K562 (cell line): ENCODE measurements around the gene IL27RA. TPM values are rescaled to one million over a fixed set of nuclear protein-coding genes. Genes with fewer than 3 reads are reported as not detected.
A peak's percentile ranks its signal among the peaks of the same experiment; 100 is the strongest.

Source experiments
- ATAC-seq: fragments of 200-7000 bp; cut with Tn5 transposase; 3 replicates; pipeline ENCODE4 v1.9.1; 2020; ENCODE audit warnings: moderate library complexity
- BruUV-seq: library from RNA; stranded (reverse); fragments of 400-500 nt; replicated peaks from 2 replicates; lab custom pipeline; 2021; lab: Mats Ljungman, UMichigan
- CTCF ChIA-PET: fragments of 300-600 bp; formaldehyde crosslinking; extraction: SDS; loops from one replicate; lab custom pipeline; 2021; ENCODE audit warnings: low intra/inter-chr PET ratio; lab: Yijun Ruan, JAX
- POLR2A ChIA-PET: fragments of 300-600, 350-650 bp; sonication (Branson Sonifier 250); formaldehyde crosslinking; extraction: SDS; loops from one replicate; lab custom pipeline; 2021; ENCODE audit warnings: antibody characterized with exemption, inconsistent platforms; lab: Yijun Ruan, JAX
- DNase-seq, 4 experiments: peaks; one replicate each; pipeline versions ENCODE4 v3.0.0 to v3.0.0-alpha.2; 2011 to 2018; ENCODE audit warnings: low spot score in 3 of 4, mixed read lengths in 3 of 4; ENCODE audit errors: extremely low read depth in 1 of 4
- FAIRE-seq: peaks from 2 replicates; lab custom pipeline; 2011; peaks lifted over from hg19 to GRCh38; lab: Jason Lieb, UNC
- H2AFZ ChIP-seq: 2 replicates; pipeline ENCODE4 v1.6.0; 2011; ENCODE audit warnings: low read depth, low read length, control low read depth, inconsistent platforms
- H3K27ac ChIP-seq: fragments of 200-600 bp; 3 replicates; pipeline ENCODE4 v1.8.0; 2011; ENCODE audit warnings: low read depth, mild to moderate bottlenecking, control low read depth, inconsistent platforms, low read length, moderate library complexity, mixed read lengths; ENCODE audit errors: extremely low read depth
- H3K27me3 ChIP-seq, 2 experiments: fragments of 300-600 bp in 1 of 2; 2 replicates in 1 of 2; 3 replicates in 1 of 2; pipeline versions ENCODE4 v1.6.0 to v1.8.0; 2011; ENCODE audit warnings: inconsistent platforms in 2 of 2, low read length in 2 of 2, mild to moderate bottlenecking in 1 of 2, mixed read lengths in 1 of 2, moderate library complexity in 1 of 2; ENCODE audit not compliant: control insufficient read depth in 2 of 2, insufficient read depth in 2 of 2
- H3K36me3 ChIP-seq: fragments of 300-600 bp; 3 replicates; pipeline ENCODE4 v1.8.0; 2011; ENCODE audit warnings: mild to moderate bottlenecking, low read length, inconsistent platforms; ENCODE audit not compliant: control insufficient read depth, insufficient read depth
- H3K4me1 ChIP-seq, 2 experiments: fragments of 200-600 bp in 1 of 2; replicated peaks in 1 of 2; 2 replicates in 1 of 2; 3 replicates in 1 of 2; pipeline versions ENCODE4 v1.5.1 to v1.8.0; 2011; ENCODE audit warnings: inconsistent platforms in 2 of 2, low read length in 2 of 2, mild to moderate bottlenecking in 1 of 2, mixed read lengths in 1 of 2, moderate library complexity in 1 of 2; ENCODE audit not compliant: control insufficient read depth in 2 of 2, insufficient read depth in 2 of 2
- H3K4me2 ChIP-seq: 2 replicates; pipeline ENCODE4 v1.6.1; 2011; ENCODE audit warnings: low read length, control low read depth, inconsistent platforms, mixed read lengths; ENCODE audit not compliant: insufficient read depth
- H3K4me3 ChIP-seq: fragments of 200-600 bp; sonication (generic), shearing (Covaris generic); 2 replicates; pipeline ENCODE4 v1.5.1; 2016; ENCODE audit warnings: control low read depth, inconsistent platforms
- H3K79me2 ChIP-seq: fragments of 200-600 bp; 3 replicates; pipeline ENCODE4 v1.8.0; 2011; ENCODE audit warnings: low read length, inconsistent platforms; ENCODE audit not compliant: control insufficient read depth, insufficient read depth
- H3K9ac ChIP-seq, 2 experiments: 2 replicates each; pipeline versions ENCODE4 v1.6.0 to v1.6.1; 2011; ENCODE audit warnings: low read depth in 2 of 2, low read length in 2 of 2, control low read depth in 1 of 2, inconsistent platforms in 1 of 2, mild to moderate bottlenecking in 1 of 2, mixed read lengths in 1 of 2; ENCODE audit not compliant: insufficient read depth in 1 of 2
- H3K9me1 ChIP-seq: one replicate; pipeline ENCODE4 v1.6.0; 2011; ENCODE audit warnings: inconsistent platforms, mild to moderate bottlenecking, low read length, moderate library complexity; ENCODE audit not compliant: control insufficient read depth, insufficient read depth
- H3K9me3 ChIP-seq: replicated peaks from 2 replicates; pipeline ENCODE4 v1.5.1; 2011; ENCODE audit warnings: low read depth, low read length, inconsistent platforms; ENCODE audit not compliant: control insufficient read depth, insufficient read depth
- H4K20me1 ChIP-seq: replicated peaks from 2 replicates; pipeline ENCODE4 v1.6.1; 2011; ENCODE audit warnings: low read length, inconsistent platforms, mixed read lengths; ENCODE audit not compliant: control insufficient read depth, insufficient read depth
- BRD9 ChIP-seq: fragments of 450-650 bp; IDR thresholded peaks from 2 replicates; pipeline ENCODE4 v1.6.1; 2018; ENCODE audit warnings: low read depth; ENCODE audit not compliant: partially characterized antibody
- CHD4 ChIP-seq: fragments of 200-600 bp; sonication (generic); IDR thresholded peaks from 3 replicates; pipeline ENCODE4 v1.6.1; 2012; ENCODE audit warnings: low read depth, mild to moderate bottlenecking, mixed read lengths, low read length, inconsistent platforms; ENCODE audit not compliant: insufficient read depth, insufficient replicate concordance, poor library complexity, severe bottlenecking
- ELF1 ChIP-seq: fragments of 200-800 bp; sonication (Bioruptor generic); IDR thresholded peaks from 2 replicates; pipeline ENCODE4 v1.6.1; 2016; ENCODE audit warnings: missing genetic modification characterization, missing compliant biosample characterization
- ETS2 ChIP-seq: IDR thresholded peaks from 2 replicates; pipeline ENCODE4 v1.6.1; 2016; ENCODE audit warnings: borderline replicate concordance, missing genetic modification characterization, mild to moderate bottlenecking, moderate library complexity, missing compliant biosample characterization; ENCODE audit not compliant: poor library complexity, severe bottlenecking
- PBX2 ChIP-seq, 2 experiments: IDR thresholded peaks in 1 of 2; conservative IDR thresholded peaks in 1 of 2; 2 replicates each; pipeline ENCODE4 v1.6.1; 2016; ENCODE audit warnings: low read depth in 2 of 2, mild to moderate bottlenecking in 1 of 2, missing compliant biosample characterization in 1 of 2, missing genetic modification characterization in 1 of 2, moderate library complexity in 1 of 2
- SP1 ChIP-seq: sonication (generic); formaldehyde crosslinking; IDR thresholded peaks from 2 replicates; pipeline ENCODE4 v1.8.1; 2022; ENCODE audit warnings: mild to moderate bottlenecking, missing genetic modification reagents
- ZNF263 ChIP-seq: sonication (generic); formaldehyde crosslinking; IDR thresholded peaks from 2 replicates; pipeline ENCODE4 v1.8.0; 2022; ENCODE audit warnings: mild to moderate bottlenecking, missing genetic modification reagents, borderline replicate concordance
- WGBS: fragments of 100-300 bp; shearing (Covaris generic); methylation state at CpG from one replicate; pipeline ENCODE4 v1.1.6; 2016; ENCODE audit warnings: low coverage, mixed read lengths; ENCODE audit not compliant: insufficient coverage; ENCODE audit errors: missing lambda C conversion rate; 5-methylcytosine and 5-hydroxymethylcytosine counted together
- in situ Hi-C: fragments of 300-500 bp; cut with MboI; formaldehyde crosslinking; loops from 4 replicates; pipeline ENCODE4 v1.15.0; 2018; ENCODE audit warnings: inconsistent platforms, mixed read lengths
- intact Hi-C: fragments of 100-400 bp; cut with micrococcal nuclease; formaldehyde crosslinking; loops from 2 replicates; pipeline ENCODE4 v1.14.2; 2022
- polyA plus RNA-seq, 8 experiments: library from polyadenylated mRNA; depleted of rRNA in 4 of 8; stranded (reverse) in 5 of 8; unstranded in 3 of 8; fragments of >200 nt; fragmentation: Nextera tagmentation in 2 of 8; fragmentation: Illumina TruSeq in 1 of 8; extraction: Ambion mirVana in 2 of 8; extraction: Trizol in 1 of 8; gene quantifications; 2 replicates each; pipeline versions ENCODE4 v1.2.1 to v1.2.3, GENCODE V29; 2011 to 2014; ENCODE audit warnings: inconsistent platforms in 1 of 8, missing spikeins in 1 of 8
- total RNA-seq, 7 experiments: library from RNA; depleted of rRNA in 6 of 7; stranded (reverse); fragments of >200 nt in 6 of 7; fragmentation: Illumina TruSeq in 2 of 7; extraction: Trizol in 2 of 7; gene quantifications; 2 replicates each; pipeline versions ENCODE4 v1.2.1 to v1.2.3, GENCODE V29; 2011 to 2021; ENCODE audit warnings: low replicate concordance in 1 of 7
- TF ChIP-seq, protein P1 (sequence below): sonication (generic); formaldehyde crosslinking; IDR thresholded peaks from 2 replicates; pipeline ENCODE4 v1.8.0; 2022; ENCODE audit warnings: mild to moderate bottlenecking, missing genetic modification reagents, borderline replicate concordance
- TF ChIP-seq, protein P2 (sequence below): fragments of 250-450 bp; sonication (Bioruptor Pico); IDR thresholded peaks from 2 replicates; pipeline ENCODE4 v1.8.0; 2021; ENCODE audit warnings: mild to moderate bottlenecking, moderate library complexity
- TF ChIP-seq, protein P3 (sequence below): fragments of 450-650 bp; IDR thresholded peaks from 2 replicates; pipeline ENCODE4 v1.6.1; 2016; ENCODE audit warnings: antibody characterized with exemption

IL27RA gene
- total and polyA plus RNA-seq, 9 of the 15 experiments (the other 6 are each of a cell fraction or from before 2014, with no cell fraction given) = 1.9 to 15.9 (median 12.0) TPM

- ChIA-PET POLR2A (interaction anchor here (0.6 to 1.9 kb wide), 6 partner anchors 9 to 324 kb away, joined by 3 to 6 read pairs (median 4); partner anchors contain the start of gene IL27RA), CTCF (no interaction called here)
- Histone ChIP-seq H3K9me3 (peaks cover 10% of the 10 kb centered on the region), H4K20me1 (no peaks in the 10 kb centered on the region), H3K4me1 (peaks cover 5 to 31% of the 10 kb centered on the region in 2 experiments; a peak in 3 of 5 replicates), H3K79me2 (peaks cover 11% of the 10 kb centered on the region), H3K4me3 (peak overlapping the region; percentile 94), H3K27ac (peak overlapping the region; percentile 97), H3K36me3 (peaks cover 25% of the 10 kb centered on the region; the same call in 2 of the 3 replicates), H3K9me1 (no peaks in the 10 kb centered on the region), H2AFZ (peak overlapping the region; percentile 90), H3K9ac (peak overlapping the region; percentile 87 to 93), H3K27me3 (no peaks in the 10 kb centered on the region), H3K4me2 (peak overlapping the region; percentile 96)
- in situ Hi-C loops = no loop called here
- peak; percentile 21 for ATAC-seq
- DNase-seq = peak; percentile 56 to 62 (median 56)
- no peak for FAIRE-seq
- intact Hi-C loops = loop anchor here (2.0 kb wide), 1 partner anchor 45 kb away; the partner anchor contains the start of gene ASF1B
- BruUV-seq = TSS peak; percentile 47
- 5% methylated on average over 13 of the region's 15 CpGs for WGBS
- TF ChIP-seq PBX2 (CRISPR knock-in tag; IDR thresholded peaks at IDR 0.05; ENCODE audit: low read depth) (0 out of 2 replicates have a peak, but pooled peaks have one; percentile 21), PBX2 (tag; conservative IDR thresholded peaks at IDR 0.05; ENCODE audit: low read depth) (peak; percentile 79), ZNF263 (CRISPR knock-in tag) (0 out of 2 replicates have a peak, but pooled peaks have one; percentile 10), CHD4 (peak; percentile 13), BRD9 (peak; percentile 8), ETS2 (tag) (no peak), SP1 (CRISPR knock-in tag) (peak; percentile 65; the same call in 1 of the 2 replicates), ELF1 (0 out of 2 replicates have a peak, but pooled peaks have one; percentile 3)
- TF ChIP-seq, protein P1, sequence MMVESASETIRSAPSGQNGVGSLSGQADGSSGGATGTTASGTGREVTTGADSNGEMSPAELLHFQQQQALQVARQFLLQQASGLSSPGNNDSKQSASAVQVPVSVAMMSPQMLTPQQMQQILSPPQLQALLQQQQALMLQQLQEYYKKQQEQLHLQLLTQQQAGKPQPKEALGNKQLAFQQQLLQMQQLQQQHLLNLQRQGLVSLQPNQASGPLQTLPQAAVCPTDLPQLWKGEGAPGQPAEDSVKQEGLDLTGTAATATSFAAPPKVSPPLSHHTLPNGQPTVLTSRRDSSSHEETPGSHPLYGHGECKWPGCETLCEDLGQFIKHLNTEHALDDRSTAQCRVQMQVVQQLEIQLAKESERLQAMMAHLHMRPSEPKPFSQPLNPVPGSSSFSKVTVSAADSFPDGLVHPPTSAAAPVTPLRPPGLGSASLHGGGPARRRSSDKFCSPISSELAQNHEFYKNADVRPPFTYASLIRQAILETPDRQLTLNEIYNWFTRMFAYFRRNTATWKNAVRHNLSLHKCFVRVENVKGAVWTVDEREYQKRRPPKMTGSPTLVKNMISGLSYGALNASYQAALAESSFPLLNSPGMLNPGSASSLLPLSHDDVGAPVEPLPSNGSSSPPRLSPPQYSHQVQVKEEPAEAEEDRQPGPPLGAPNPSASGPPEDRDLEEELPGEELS (CRISPR knock-in tag) = no peak
- TF ChIP-seq, protein P2, sequence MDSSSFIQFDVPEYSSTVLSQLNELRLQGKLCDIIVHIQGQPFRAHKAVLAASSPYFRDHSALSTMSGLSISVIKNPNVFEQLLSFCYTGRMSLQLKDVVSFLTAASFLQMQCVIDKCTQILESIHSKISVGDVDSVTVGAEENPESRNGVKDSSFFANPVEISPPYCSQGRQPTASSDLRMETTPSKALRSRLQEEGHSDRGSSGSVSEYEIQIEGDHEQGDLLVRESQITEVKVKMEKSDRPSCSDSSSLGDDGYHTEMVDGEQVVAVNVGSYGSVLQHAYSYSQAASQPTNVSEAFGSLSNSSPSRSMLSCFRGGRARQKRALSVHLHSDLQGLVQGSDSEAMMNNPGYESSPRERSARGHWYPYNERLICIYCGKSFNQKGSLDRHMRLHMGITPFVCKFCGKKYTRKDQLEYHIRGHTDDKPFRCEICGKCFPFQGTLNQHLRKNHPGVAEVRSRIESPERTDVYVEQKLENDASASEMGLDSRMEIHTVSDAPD (CRISPR knock-in tag) = no peak
- TF ChIP-seq, protein P3, sequence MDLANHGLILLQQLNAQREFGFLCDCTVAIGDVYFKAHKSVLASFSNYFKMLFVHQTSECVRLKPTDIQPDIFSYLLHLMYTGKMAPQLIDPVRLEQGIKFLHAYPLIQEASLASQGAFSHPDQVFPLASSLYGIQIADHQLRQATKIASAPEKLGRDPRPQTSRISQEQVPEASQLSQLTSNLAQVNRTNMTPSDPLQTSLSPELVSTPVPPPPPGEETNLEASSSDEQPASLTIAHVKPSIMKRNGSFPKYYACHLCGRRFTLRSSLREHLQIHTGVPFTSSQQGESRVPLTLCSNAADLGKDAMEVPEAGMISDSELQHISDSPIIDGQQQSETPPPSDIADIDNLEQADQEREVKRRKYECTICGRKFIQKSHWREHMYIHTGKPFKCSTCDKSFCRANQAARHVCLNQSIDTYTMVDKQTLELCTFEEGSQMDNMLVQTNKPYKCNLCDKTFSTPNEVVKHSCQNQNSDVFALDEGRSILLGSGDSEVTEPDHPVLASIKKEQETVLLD = 0 out of 2 replicates have a peak, but pooled peaks have one; percentile 7
Observed at GRCh38 chr19:14091813-14092462, 60.4 kb downstream of the IL27RA start.
